ENCODE measurements around the gene ERI2. TPM values are rescaled to one million over a fixed set of nuclear protein-coding genes. Genes with fewer than 3 reads are reported as not detected.

The ERI2 gene
- total RNA-seq, 1 experiment from 2014 or later = 22.4 TPM

DNA sequence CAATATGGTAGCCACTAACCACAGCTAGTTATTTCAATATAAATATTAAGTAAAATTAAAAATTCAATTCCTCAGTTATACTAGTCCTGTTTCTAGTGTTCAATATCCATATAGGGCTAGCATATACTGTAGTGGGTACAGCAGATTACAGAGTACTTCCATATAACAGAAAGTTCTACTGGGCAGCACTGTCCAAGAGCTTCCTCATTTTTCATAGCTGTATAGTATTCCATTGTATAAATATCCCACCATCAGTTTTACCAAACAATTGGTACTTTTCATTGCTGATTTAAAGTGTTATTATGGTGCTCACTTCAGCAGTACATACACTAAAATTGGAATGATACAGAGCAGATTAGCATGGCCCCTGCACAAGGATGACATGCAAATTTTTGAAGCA, 22.1 kb downstream of the ERI2 start:
- Histone ChIP-seq H2BK120ac (ENCODE audit: low read depth, low read length, poor library complexity, severe bottlenecking) (no peak overlapping the region), H4K8ac (replicated peaks; ENCODE audit: insufficient read length, low read depth, low read length) (no peak overlapping the region), H3T11ph (ENCODE audit: low read length) (no peak overlapping the region), H4K20me1 (ENCODE audit: control insufficient read depth, insufficient read depth, insufficient read length) (no peaks in the 10 kb centered on the region), H3K27ac (ENCODE audit: insufficient read length, low read depth, low read length) (no peak overlapping the region), H3K23ac (ENCODE audit: insufficient read length, low read depth, low read length) (no peak overlapping the region), H3K79me1 (ENCODE audit: insufficient read depth, low read depth, low read length, poor library complexity, severe bottlenecking) (no peaks in the 10 kb centered on the region), H2BK12ac (ENCODE audit: insufficient read length, low read depth, low read length) (no peak overlapping the region), H3K4me1 (ENCODE audit: insufficient read depth, low read length) (no peaks in the 10 kb centered on the region), H2BK15ac (ENCODE audit: low read depth, low read length) (no peak overlapping the region), H3K4ac (ENCODE audit: low read depth, low read length) (no peak overlapping the region), H4K5ac (ENCODE audit: insufficient read length, low read depth, low read length) (no peak overlapping the region), H3K79me2 (ENCODE audit: insufficient read depth, low read length) (no peaks in the 10 kb centered on the region), H2BK5ac (ENCODE audit: insufficient read length, low read length) (no peak overlapping the region), H2AFZ (ENCODE audit: low read length) (no peak overlapping the region), H3K14ac (ENCODE audit: insufficient read depth, low read length) (no peak overlapping the region), H3K18ac (ENCODE audit: insufficient read length, low read depth, low read length) (no peak overlapping the region), H4K91ac (ENCODE audit: insufficient read length, low read depth, low read length) (no peak overlapping the region), H2AK5ac (ENCODE audit: insufficient read length, low read length) (no peak overlapping the region), H3K9ac (ENCODE audit: extremely low read depth, insufficient read length, low read length) (no peak overlapping the region), H3K23me2 (ENCODE audit: insufficient read length, low read depth, low read length, poor library complexity, severe bottlenecking) (no peaks in the 10 kb centered on the region), H3K9me3 (ENCODE audit: control insufficient read depth, low read depth, low read length) (no peaks in the 10 kb centered on the region), H3K4me2 (ENCODE audit: insufficient read depth, insufficient read length, low read length) (no peak overlapping the region), H2BK20ac (ENCODE audit: low read depth, low read length, poor library complexity, severe bottlenecking) (no peak overlapping the region), H3K27me3 (ENCODE audit: insufficient read depth, low read length) (no peaks in the 10 kb centered on the region), H3K56ac (ENCODE audit: insufficient read length, low read depth, low read length) (no peak overlapping the region)
- no peak for DNase-seq
- Mint-ChIP-seq H3K4me3 (no peak overlapping the region), H3K27ac (no peak overlapping the region), H3K27me3 (ENCODE audit: low read depth) (no peaks in the 10 kb centered on the region), H3K4me1 (no peaks in the 10 kb centered on the region; a peak in 2 of 4 replicates), H3K36me3 (ENCODE audit: insufficient read depth in 1 of 3, low read depth in 3 of 3) (no peaks in the 10 kb centered on the region), H3K9me3 (no peaks in the 10 kb centered on the region)
- TF ChIP-seq, protein P1, sequence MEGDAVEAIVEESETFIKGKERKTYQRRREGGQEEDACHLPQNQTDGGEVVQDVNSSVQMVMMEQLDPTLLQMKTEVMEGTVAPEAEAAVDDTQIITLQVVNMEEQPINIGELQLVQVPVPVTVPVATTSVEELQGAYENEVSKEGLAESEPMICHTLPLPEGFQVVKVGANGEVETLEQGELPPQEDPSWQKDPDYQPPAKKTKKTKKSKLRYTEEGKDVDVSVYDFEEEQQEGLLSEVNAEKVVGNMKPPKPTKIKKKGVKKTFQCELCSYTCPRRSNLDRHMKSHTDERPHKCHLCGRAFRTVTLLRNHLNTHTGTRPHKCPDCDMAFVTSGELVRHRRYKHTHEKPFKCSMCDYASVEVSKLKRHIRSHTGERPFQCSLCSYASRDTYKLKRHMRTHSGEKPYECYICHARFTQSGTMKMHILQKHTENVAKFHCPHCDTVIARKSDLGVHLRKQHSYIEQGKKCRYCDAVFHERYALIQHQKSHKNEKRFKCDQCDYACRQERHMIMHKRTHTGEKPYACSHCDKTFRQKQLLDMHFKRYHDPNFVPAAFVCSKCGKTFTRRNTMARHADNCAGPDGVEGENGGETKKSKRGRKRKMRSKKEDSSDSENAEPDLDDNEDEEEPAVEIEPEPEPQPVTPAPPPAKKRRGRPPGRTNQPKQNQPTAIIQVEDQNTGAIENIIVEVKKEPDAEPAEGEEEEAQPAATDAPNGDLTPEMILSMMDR (conservative IDR thresholded peaks at IDR 0.05) = no peak

Measured in H9 (cell line).